Activated CD8-positive, alpha-beta memory T cell treated with anti-CD3 and anti-CD28 coated beads, Interleukin-2, amount 50 U/mL, for 24 hours (primary cell): ENCODE measurements around the gene FAM181B.
"Not testable (repeated sequence)": the region's sequence is repeated elsewhere in the genome, so short reads cannot be mapped to it uniquely, and the experiment has no call there.

Source experiments
- DNase-seq: peaks from one replicate; pipeline ENCODE4 v3.0.0-alpha.2; 2020; ENCODE audit errors: extremely low read depth

FAM181B gene

DNA sequence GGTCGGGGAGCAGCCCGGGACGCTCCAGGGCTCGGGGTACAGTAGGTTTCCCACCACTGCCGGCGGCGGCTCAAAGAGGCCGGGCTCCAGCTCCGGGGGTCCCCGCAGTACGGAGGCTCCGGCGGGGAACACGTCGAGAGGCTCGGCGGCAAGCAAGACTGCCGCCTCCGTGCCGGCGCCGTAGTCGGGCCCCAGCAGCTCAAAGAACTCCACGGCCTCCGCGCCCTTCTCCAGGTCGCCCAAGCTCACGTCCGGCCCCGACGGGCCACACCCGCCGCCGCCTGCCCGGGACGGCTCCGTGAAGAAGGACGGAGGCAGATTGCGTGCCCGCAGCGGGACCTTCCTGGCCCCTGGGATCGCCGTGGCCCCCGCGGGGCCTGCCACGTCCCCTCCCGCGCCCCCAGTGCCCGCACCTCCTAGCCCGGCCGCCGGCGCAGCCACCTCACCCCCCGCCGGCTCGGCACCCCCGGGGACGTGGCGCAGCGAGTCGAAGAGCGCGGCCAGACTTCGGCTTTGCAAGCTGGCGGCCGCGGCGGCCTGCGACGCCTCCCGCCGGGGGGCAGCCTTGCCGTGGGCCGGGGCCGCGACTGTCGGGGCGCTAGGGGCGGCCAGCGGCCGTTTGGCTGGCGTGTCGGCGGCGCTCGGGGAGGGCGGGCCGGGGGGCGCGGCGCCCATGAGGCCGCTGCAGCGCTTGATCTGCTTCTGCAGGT, 775 bp downstream of the FAM181B start:
- DNase-seq: no peak

- DNase-seq: no peak
Measured at GRCh38 chr11:82732348-82732733, 1.3 kb downstream of the FAM181B start.

GRCh38 chr11:82731691-82732277, 1.9 kb downstream of the FAM181B start:
- no peak for DNase-seq

DNA sequence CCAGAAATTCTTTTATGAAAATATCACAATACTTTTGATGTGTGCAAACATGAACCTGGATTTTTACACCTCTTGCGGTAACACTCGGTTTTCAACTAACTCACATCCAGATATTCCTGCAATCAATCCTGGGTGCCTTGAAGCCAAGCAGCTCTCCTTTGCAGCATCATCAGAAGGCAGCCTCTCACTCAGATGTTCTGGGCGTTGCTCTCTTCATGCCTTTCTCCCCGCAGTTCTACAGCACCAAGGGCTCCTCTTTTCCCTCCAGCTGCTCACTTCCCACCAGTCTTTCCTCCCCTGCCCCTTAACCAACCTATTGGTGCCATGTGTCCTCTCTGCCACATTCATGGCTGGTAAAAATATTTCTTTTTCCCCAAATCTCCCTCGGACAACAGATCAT, 2.9 kb downstream of the FAM181B start:
- DNase-seq: no peak

- DNase-seq: no peak
Measured at GRCh38 chr11:82730286-82730685, 3.4 kb downstream of the FAM181B start.

GRCh38 chr11:82724026-82724425, 9.6 kb downstream of the FAM181B start:
- DNase-seq: no peak

DNA sequence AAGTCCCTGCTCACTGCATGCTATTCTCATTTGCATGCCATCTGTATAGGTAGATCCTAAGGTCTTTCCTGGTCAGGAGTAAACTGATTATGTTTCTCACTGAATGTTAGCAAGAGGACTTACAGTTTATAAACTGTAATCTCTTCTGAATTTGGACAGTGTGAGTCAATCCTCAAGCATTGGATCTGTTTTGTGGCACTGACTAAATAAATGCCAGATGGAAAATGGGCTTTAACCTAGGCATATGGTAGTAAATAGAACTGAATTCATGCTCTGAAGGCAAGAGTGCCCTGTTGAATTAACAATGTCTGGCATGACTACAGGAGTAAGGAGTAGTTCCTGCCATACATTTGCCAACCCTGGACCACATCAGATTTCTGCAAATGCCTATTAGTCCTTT, 11.4 kb downstream of the FAM181B start:
- no peak for DNase-seq

- DNase-seq: no peak
Measured at GRCh38 chr11:82720267-82721065, 13.2 kb downstream of the FAM181B start.

DNA sequence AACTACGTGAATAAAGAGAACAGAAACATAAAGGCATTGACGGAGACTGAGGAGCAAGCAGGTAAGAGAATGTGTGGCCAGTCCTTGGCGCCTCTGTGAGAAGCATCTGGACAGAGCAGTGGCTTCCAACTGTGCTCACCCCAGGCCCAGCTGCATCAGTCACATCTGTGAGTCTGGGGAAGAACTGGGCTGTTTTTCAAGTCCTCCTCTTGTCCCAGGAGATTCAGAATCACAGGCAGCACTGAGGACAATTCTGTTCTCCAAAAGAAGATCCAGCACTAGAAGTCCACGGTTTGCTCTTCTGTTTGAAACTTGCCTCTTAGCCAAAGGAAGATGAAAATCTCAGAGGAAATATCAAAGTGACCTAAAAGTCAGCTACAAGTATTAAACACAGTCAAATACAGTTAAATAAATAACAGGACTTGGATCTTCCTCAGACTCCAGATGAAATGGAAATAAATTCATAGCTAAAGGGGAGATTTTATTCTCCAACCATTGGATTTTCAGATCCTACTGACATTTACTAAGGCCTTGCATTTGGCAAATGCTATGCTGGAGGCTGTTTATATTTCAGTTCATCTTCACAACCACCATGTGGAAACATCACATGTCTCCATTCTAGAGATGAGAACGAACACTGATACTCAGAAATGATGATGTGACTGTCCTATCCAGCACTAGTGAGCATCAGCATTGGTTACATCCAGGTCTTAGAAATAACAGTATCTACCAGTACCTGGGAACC, 14.1 kb downstream of the FAM181B start:
- no peak for DNase-seq

GRCh38 chr11:82718821-82719220, 14.8 kb downstream of the FAM181B start:
- DNase-seq: no peak

GRCh38 chr11:82718307-82718706, 15.4 kb downstream of the FAM181B start:
- DNase-seq: no peak

DNA sequence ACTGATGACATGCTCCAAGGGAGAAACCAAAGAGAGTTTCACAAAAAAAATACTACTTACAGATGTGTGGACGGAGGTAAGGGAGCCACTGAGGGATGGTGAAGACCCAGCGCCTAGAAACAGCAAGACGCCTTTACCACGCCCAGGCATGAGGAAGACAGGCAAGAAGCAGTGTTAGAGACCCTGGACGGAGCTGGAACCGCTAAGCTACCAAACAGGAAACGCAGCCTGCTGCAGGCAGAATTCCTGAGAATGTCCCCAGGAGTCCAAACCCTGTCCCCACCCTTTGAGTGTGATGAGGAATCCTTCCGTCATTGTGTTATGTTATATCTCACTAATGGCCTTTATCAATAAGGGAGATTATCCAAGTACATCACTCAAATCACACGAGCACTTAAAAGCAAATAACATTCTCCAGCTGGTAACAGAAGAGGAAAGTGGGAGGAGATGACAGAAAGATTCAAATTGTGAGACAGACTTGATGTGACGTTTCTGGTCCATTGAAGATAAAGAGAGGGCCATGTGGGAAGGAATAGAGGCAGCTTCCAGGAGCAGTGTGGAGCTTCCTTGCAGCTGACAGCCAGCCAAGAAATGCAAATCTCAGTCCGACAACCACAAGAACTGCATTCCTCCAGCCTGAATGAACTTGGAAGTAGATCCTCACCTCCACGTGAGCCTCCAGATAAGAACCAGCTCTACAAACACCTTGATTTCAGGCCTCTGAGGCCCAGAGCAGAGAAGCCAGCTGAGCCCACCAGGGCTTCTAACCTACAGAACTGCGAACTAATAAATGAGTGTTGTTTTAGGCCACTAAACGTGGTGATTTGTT, 19.1 kb downstream of the FAM181B start:
- no peak for DNase-seq

DNA sequence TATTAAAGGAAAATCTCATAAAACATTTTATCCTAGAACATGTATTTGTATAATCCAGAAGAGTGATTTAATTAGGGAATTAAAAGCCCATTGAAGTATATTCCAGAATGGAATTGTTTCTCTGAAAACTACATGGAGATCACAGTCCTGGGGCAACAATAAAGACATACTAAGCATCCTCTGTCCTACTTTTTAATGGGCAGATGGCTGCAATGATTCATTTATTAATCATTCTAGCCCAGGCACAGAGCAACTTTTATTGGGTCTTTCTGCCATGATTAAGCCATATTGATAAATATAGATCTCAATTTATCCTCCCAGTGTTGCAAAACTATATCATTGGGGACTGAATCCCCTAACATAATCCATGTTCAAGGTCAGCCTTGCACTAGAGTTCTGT, 22.0 kb downstream of the FAM181B start:
- DNase-seq: no peak

DNA sequence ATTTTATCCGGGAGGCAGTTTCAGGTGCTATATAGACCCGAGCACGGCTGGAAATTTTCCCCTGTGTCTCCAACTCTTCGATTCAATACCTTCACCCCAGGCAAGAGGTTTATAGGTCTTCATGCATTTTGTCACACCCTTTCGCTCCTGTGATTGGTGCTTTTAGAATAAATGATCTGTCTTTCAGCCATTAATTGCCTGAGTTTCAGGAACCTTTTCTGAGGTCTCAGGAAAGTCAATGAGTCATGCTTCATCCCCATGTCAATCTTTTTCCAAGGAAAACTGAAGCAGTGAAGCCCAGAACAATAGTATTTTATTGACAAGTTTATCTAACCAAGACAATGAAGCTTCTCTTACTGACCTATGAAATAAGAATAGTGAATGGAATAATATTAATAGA, 29.9 kb downstream of the FAM181B start:
- no peak for DNase-seq

DNA sequence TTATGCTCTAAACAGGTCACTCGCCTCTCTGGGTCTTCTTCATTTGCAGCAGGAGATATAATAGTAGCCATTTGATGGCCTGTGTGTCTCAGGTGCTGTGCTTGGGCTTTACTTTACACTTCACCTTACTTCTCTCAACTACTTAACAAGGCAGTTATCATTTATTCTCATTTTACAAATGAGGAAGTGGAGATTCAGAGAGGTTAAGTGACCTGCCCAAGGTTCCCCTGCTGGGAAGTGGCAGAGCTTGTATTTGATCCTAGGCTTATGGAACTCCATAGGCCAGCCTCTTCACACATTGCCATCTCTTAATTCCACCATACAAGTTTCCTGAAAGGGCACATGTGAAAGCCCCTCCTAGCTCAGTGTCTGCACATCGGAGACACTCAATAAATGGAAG, 30.4 kb downstream of the FAM181B start:
- DNase-seq: no peak

- no peak for DNase-seq
Measured at GRCh38 chr11:82701847-82702520, 31.7 kb downstream of the FAM181B start.

DNA sequence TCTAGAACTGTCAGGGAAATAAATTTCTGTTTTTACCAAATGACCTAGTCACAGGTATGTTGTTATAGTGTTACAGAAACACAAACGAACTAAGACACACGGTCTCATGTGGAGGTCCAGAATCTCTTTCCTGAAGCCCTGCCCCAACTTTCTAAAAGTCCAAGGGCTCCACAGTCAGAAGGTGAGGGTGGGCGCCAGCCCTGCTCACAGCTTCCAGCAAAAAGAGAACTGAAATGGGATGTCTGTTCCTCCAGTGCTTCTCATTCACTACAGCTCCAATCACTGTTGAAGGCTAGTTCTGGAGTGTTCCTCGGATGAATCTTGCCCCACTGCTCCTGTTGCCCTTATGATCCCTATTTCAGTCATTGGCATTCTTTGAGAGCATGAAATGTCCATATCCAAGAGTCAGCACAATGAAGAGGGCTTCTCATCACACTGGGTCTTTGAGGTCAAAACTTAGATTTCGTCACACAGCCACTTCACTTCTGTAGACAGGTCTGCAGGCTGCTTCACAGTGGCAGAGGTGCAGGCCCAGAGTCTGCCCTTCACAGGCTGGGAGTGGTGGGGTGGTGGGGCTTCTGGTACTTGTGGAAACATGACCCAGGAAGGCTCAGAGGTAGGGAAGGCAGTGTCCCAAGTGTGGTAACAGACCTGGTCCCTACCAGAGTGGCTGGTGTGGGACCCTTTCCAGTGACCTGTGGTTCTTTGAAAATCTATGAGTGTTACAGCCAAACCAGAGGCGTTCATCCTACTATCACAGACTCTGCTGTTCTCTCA, 34.9 kb downstream of the FAM181B start:
- no peak for DNase-seq

DNA sequence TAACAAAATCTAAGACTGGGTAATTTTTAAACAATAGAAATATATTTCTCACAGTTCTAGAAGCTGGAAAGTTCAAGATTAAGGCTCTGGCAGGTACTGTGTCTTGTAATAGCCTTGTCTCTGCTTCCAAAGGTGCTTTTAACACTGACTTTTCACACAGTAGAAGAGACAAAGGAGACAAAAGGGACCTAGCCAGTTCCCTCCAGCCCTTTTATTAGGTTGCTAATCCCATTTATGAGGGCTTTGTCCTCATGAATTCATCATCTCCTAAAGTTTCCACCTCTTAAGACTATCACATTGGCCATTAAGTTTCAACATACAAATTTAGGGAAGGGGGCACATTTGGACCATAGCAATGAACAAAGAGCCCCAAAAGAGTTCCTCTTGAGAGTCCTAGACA, 40.7 kb downstream of the FAM181B start:
- DNase-seq: no peak

DNA sequence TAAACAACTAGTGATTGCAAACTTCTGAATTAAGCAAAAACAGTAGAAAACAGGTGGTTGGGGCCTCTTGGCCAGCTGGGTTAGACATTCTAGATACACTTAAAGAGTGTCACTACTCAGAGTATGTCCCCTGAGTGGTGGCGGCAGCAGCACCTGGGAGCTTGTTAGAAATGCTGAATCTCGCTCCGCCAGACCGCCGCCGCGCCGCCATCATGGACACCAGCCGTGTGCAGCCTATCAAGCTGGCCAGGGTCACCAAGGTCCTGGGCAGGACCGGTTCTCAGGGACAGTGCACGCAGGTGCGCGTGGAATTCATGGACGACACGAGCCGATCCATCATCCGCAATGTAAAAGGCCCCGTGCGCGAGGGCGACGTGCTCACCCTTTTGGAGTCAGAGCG, 44.3 kb downstream of the FAM181B start:
- not testable (repeated sequence) for DNase-seq

- no peak for DNase-seq
Measured at GRCh38 chr11:82686211-82686610, 47.5 kb downstream of the FAM181B start.
